ENCODE results near the gene TNNC1. TPM values are rescaled to one million over a fixed set of nuclear protein-coding genes. Genes with fewer than 3 reads are reported as not detected.

Gene TNNC1
- total RNA-seq, 4 donors from 2014 or later = 5,017 to 11,453 (median 7,253) TPM

GRCh38 chr3:52489453-52489852, 35.6 kb upstream of the TNNC1 start:
- intact Hi-C loops (cut with DNase I; ENCODE audit: low total_unique reads) = no loop called here
- no peaks in the 10 kb centered on the region for H3K9me3 ChIP-seq
- peak in 1 of 2 donors; percentile 40 for ATAC-seq
- peaks cover 42 to 46% of the 10 kb centered on the region in 2 donors for H3K4me1 ChIP-seq
- DNase-seq = peak in 1 of 2 donors; percentile 71
- in situ Hi-C loops (cut with MboI; ENCODE audit: low sequenced_read_pairs in 4 of 4) = no loop called here
- no peaks in the 10 kb centered on the region for H3K27me3 ChIP-seq
- H3K36me3 ChIP-seq = peaks cover 0 to 75% of the 10 kb centered on the region in 2 donors
- peak overlapping the region; percentile 45 to 70 (median 66) for H3K27ac ChIP-seq
- H3K4me3 ChIP-seq = no peak overlapping the region
- no peak for TF ChIP-seq POLR2A (IDR thresholded peaks at IDR 0.05)
- TF ChIP-seq CTCF (IDR thresholded peaks at IDR 0.05 in 4 of 5, conservative IDR thresholded peaks at IDR 0.05 in 1 of 5) = no peak

GRCh38 chr3:52488746-52489145, 34.9 kb upstream of the TNNC1 start:
- H3K4me3 ChIP-seq = no peak overlapping the region
- H3K4me1 ChIP-seq = peaks cover 42 to 49% of the 10 kb centered on the region in 2 donors
- no peaks in the 10 kb centered on the region for H3K9me3 ChIP-seq
- TF ChIP-seq POLR2A (IDR thresholded peaks at IDR 0.05) (no peak), CTCF (IDR thresholded peaks at IDR 0.05 in 4 of 5, conservative IDR thresholded peaks at IDR 0.05 in 1 of 5) (no peak)
- no peaks in the 10 kb centered on the region for H3K27me3 ChIP-seq
- in situ Hi-C loops (cut with MboI; ENCODE audit: low sequenced_read_pairs in 4 of 4) (no loop called here), intact Hi-C loops (cut with DNase I; ENCODE audit: low total_unique reads) (no loop called here)
- ATAC-seq (no peak), DNase-seq (no peak)
- H3K27ac ChIP-seq = peak overlapping the region in 3 of 4 donors; percentile 65 to 70 (median 68)
- peaks cover 0 to 75% of the 10 kb centered on the region in 2 donors for H3K36me3 ChIP-seq

GRCh38 chr3:52487788-52488691, 34.2 kb upstream of the TNNC1 start:
- in situ Hi-C loops (cut with MboI; ENCODE audit: low sequenced_read_pairs in 4 of 4) (no loop called here), intact Hi-C loops (cut with DNase I; ENCODE audit: low total_unique reads) (no loop called here)
- DNase-seq (no peak), ATAC-seq (no peak)
- no peaks in the 10 kb centered on the region for H3K27me3 ChIP-seq
- peaks cover 0 to 74% of the 10 kb centered on the region in 2 donors for H3K36me3 ChIP-seq
- H3K9me3 ChIP-seq = no peaks in the 10 kb centered on the region
- H3K4me3 ChIP-seq = no peak overlapping the region
- H3K4me1 ChIP-seq = peaks cover 42 to 52% of the 10 kb centered on the region in 2 donors
- TF ChIP-seq POLR2A (IDR thresholded peaks at IDR 0.05) (no peak), CTCF (IDR thresholded peaks at IDR 0.05 in 4 of 5, conservative IDR thresholded peaks at IDR 0.05 in 1 of 5) (no peak)
- no peak overlapping the region for H3K27ac ChIP-seq

GRCh38 chr3:52487050-52487787, 33.4 kb upstream of the TNNC1 start:
- intact Hi-C loops (cut with DNase I; ENCODE audit: low total_unique reads) = no loop called here
- H3K4me1 ChIP-seq = peaks cover 37 to 44% of the 10 kb centered on the region in 2 donors
- TF ChIP-seq CTCF (IDR thresholded peaks at IDR 0.05 in 4 of 5, conservative IDR thresholded peaks at IDR 0.05 in 1 of 5) = no peak
- no peak for TF ChIP-seq POLR2A (IDR thresholded peaks at IDR 0.05)
- peaks cover 0 to 71% of the 10 kb centered on the region in 2 donors for H3K36me3 ChIP-seq
- no peaks in the 10 kb centered on the region for H3K27me3 ChIP-seq
- peak overlapping the region in 3 of 4 donors; percentile 82 to 86 (median 84) for H3K27ac ChIP-seq
- DNase-seq (no peak), ATAC-seq (no peak)
- no peak overlapping the region for H3K4me3 ChIP-seq
- H3K9me3 ChIP-seq = no peaks in the 10 kb centered on the region
- in situ Hi-C loops (cut with MboI; ENCODE audit: low sequenced_read_pairs in 4 of 4) = no loop called here
